RKO (cell line): ENCODE data around the gene PPP1R1C.
A peak's percentile ranks its signal among the peaks of the same experiment; 100 is the strongest.

Experiments used
- DNase-seq: peaks from one replicate; pipeline ENCODE4 v3.0.0-alpha.2; 2016; ENCODE audit warnings: low spot score

PPP1R1C gene

DNA sequence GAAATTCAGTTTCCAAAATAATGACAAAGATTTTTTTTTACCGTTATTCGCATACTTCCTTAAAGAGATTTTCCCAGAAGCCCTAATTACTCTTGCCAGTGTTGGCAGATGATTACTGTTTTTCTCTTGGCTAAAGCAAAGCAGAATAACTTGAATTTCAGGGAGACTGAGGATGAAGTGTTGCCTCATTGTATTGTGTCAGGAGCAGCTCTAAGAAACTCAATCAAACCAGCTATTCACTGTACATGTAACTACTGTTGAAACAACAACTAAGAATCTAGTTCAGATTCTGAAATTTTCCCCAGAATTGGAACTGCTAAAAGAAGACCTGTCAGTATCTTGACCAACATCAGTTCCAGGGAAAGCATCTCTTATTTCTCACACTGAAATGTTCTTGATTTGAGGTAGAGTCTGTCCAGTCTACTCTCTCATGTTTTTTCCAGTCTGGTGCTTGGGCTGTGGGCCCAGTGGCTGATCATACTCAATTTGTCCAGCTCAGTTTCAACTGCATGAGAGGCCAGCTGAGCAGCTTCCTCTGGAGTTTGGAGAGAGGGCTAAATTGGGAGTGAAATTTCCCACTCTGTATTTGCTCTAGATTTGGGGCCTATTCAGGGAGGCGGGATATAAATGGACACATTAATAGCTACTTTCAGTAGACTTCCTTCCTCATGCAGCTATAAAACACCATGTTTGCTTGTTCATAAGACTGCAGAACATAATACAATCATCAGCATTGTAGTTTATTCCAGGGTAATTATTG is 78.5 kb downstream of the PPP1R1C start:
- DNase-seq, result no peak

GRCh38 chr2:182066400-182067087 is 80.9 kb downstream of the PPP1R1C start:
- peak; percentile 22 for DNase-seq

GRCh38 chr2:182067393-182067792 is 81.7 kb downstream of the PPP1R1C start:
- DNase-seq, result no peak

DNA sequence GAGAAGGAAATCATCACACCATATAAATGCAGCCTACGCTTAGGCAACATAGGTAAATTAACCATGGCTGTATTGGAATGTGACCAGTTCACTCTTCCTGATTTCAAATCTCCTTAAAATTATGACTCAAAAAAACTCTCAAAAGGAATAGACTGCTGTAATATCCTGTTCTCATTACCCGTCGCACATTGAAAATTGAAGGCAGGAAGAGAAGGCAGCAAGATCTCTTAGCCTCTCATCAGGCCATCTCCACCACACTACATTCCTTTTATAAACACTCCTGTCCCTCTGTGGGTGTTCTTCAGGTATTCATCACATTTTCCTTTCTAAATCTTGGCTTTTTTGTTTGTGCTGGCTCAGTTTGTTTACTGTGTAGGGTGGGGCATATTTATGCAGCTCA is 83.2 kb downstream of the PPP1R1C start:
- no peak for DNase-seq

DNA sequence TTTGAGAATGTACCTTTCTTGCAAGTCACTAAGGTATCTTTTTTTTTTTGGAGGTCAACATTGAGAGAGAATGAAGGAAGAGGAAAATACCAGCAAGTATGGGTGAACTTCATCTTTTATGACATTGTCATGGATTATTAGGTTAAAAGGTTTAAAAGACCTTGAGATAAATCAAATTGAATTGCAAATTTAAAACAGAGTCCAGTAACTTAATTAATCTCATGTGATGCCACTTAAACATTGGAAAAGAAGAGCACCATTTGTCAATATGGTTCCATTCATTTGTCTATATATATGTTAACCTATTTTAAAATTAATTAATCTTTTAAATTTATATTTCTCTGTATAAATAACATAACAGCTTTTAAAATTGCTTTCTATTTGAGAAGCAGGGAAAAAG is 83.8 kb downstream of the PPP1R1C start:
- DNase-seq, result no peak

GRCh38 chr2:182069908-182070307 is 84.3 kb downstream of the PPP1R1C start:
- DNase-seq, result no peak

DNA sequence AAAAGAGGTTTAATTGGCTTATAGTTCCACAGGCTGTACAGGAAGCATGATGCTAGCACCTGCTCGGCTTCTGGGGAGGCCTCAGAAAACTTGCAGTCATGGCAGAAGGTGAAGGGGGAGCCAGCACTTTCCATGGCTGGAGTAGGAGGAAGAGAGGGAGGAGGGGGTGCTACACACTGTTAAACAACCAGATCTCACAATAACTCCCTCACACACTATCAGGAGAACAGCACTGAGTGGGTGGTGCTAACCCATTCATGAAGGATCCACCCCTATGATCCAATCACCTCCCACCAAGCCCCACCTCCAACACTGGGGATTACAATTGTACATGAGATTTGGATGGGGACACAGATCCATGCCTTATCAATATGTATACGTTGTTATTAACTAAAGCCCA is 85.1 kb downstream of the PPP1R1C start:
- DNase-seq, result no peak

DNA sequence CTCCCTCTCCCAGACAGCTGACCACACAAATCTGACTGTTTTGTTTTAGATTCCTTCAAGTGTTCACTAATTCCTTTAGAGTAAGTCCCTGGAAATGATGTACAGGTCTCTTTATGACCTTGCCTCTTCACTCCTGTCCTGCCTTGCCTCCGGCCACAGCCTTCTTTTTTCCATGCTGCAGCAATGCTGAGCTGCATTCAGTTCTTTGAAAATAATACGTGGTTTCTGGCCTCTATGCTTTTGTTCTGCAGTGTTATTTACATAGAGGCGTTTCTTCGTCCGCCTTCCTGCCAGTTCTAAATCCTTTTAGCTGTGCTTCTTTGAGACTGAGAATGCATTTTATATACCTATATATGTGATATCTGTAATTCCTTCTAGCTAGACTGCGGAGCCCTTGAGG is 87.2 kb downstream of the PPP1R1C start:
- DNase-seq, result no peak

DNA sequence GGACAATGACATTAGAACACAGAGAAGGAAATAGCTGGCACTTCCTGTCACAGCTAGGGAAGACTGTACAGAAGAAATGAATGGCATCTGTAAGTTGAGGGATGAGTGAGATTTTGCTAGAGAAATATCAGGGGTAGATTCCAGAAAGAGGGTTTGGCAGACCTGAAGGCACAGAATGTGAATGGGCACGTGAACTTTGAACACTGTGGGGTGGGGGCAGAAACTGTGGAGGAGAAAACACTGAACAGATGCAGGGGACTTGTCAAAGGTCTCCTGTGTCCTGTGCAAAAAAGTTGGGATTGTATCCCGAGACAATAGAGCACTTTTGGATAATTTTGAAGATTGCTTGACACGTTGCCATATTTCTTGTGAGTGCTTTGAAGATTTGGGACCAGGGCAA is 88.0 kb downstream of the PPP1R1C start:
- DNase-seq, result no peak

DNA sequence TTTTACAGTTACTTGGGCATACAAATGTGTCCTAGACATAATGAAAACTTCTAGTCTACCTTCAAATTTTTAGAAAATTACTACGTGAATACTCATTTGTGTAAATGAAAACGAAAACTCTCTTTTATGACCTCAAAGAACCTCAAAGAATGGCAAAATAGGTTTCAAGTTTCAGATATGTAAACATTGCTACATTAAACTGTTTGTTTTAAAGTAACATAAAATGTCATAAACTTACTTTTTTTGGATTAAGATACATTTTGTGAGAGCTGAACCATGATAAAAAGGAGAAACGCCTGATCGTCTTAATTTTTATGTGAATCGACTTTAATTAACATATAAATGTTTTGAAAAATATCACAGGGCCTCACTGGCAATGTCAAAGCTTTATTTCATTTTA is 91.4 kb downstream of the PPP1R1C start:
- DNase-seq, result no peak

DNA sequence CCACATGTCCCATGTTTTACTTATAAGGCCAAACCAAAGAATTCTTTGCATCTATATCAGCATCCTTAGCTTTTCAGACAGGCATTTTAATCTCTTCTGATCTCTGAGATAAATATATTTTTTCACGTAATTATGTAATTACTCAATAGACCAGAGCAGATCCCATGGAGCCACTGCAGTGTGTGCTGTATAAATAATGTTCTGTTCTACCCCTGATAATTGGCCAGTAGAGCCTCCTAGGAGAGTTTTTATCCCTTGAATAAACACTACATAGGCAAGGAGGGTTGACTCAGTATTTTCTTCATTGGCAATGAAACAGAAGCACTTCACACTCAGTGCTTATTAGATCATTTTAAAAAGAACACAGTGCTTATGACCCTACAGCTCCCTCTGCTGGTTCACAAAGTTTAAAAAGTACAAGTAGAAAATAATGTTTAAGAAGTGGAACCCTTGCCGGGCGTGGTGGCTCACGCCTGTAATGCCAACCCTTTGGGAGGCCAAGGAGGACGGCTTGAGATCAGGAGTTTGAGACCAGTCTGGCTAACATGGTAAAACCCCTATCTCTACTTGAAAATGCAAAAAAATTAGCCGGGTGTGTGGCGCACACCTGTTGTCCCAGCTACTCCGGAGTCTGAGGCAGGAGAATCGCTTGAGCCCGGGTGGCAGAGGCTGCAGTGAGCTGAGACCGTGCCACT is 91.9 kb downstream of the PPP1R1C start:
- DNase-seq, result peak; percentile 86

GRCh38 chr2:182078988-182079602 is 93.4 kb downstream of the PPP1R1C start:
- DNase-seq, result no peak

DNA sequence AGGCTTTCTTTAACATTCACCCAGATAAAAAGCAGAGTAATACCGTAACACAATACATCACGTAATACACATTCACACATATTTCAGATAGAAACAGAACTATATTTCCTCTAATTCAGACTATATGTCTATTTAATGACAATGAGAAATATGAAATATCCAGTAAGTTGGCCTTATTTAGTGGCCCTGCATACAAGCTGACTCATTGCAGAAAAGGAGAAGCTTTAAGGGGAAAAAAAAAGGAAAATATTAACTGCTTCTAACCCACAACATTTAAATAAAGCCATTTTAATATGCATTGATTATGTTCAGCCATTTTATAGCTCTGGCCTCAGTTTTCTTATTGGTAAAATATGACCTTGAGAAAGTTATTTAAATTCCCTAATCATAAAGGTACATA is 94.8 kb downstream of the PPP1R1C start:
- DNase-seq, result no peak

GRCh38 chr2:182081602-182082260 is 96.1 kb downstream of the PPP1R1C start:
- peak; percentile 5 for DNase-seq

- DNase-seq, result no peak
Measured at GRCh38 chr2:182088681-182089320, 103.1 kb downstream of the PPP1R1C start.

DNA sequence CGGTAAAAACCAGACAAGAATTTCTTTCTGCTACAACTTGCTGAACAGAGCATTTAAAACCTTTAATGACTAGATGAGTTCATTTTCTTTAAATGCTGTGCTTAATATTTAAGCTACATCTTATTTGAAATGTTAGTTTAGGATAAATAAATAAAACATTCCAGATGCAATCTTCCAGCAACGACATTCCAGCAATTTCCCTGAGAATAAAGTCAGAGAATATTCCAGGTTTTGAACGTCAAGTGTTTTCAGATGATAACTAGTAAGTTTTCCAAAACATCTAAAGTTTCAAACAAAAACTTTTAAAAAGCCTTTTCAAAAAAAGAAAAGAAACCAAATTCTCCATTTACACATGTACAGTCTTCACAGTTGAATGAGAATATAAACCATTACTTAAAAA is 104.8 kb downstream of the PPP1R1C start:
- DNase-seq, result no peak

GRCh38 chr2:182097571-182098164 is 112.0 kb downstream of the PPP1R1C start:
- no peak for DNase-seq

DNA sequence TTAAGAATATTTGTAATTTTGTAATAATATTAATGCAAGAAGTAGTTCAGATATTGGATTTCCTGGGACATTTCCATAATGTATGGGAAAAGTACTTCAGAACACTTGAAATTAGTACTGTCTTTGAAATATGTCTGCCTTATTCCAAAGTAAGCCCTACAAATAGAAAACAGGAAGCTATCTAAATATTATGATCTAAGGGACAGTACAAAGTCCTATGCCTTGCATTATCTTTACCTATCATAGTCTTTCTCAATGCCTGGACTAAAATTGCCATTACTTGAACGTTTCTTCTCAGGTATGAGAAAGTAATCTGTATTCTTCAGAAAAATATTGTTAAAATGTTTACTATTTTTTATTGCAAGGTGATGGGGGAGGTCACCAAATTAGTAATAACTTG is 113.0 kb downstream of the PPP1R1C start:
- DNase-seq, result no peak

- peak; percentile 21 for DNase-seq
Measured at GRCh38 chr2:182101263-182101662, 115.6 kb downstream of the PPP1R1C start.

DNA sequence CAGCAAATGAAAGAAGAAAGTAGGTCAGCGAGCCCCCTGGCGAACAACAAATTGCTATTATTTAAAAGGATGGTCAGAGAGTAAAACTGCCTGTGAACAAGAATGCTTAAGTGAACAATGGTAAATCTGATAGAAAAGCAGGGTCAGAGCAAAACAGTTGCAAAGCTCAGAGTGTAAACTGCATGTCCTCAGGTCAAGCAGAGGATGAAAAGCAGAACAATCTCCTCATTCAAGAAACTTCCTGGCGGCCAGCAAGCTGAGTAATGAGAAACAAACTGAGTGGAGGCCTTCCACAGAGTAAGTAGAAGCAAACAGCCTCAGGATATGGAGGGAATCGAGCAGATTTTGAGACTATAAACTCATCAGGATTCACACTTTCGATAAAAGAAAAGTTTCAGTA is 117.9 kb downstream of the PPP1R1C start:
- DNase-seq, result no peak

GRCh38 chr2:182110347-182110746 is 124.7 kb downstream of the PPP1R1C start:
- no peak for DNase-seq
